Kidney capillary endothelial cell (primary cell): ENCODE measurements around the gene TMEM222.
"Not testable (repeated sequence)": the region's sequence is repeated elsewhere in the genome, so short reads cannot be mapped to it uniquely, and the experiment has no call there.

ENCODE experiments used
- DNase-seq: peaks from one replicate; pipeline ENCODE4 v3.0.0-alpha.2; 2018; ENCODE audit warnings: low spot score

The TMEM222 gene

GRCh38 chr1:27321813-27322568, at the start of gene TMEM222:
TMEM222 (plus strand) TSS chr1:27322163; CDS start chr1:27322198, 35 bp downstream.
- DNase-seq = peak; percentile 96

GRCh38 chr1:27274204-27274603, 47.8 kb upstream of the TMEM222 start:
- no peak for DNase-seq

GRCh38 chr1:27275696-27276095, 46.3 kb upstream of the TMEM222 start:
- DNase-seq = no peak

- peak; percentile 76 for DNase-seq
Observed at GRCh38 chr1:27284425-27285273, 37.3 kb upstream of the TMEM222 start.

GRCh38 chr1:27285274-27285660, 36.7 kb upstream of the TMEM222 start:
- no peak for DNase-seq

GRCh38 chr1:27285821-27286220, 36.1 kb upstream of the TMEM222 start:
- not testable (repeated sequence) for DNase-seq

- not testable (repeated sequence) for DNase-seq
Observed at GRCh38 chr1:27289125-27289524, 32.8 kb upstream of the TMEM222 start.

- no peak for DNase-seq
Observed at GRCh38 chr1:27290581-27290980, 31.4 kb upstream of the TMEM222 start.

- DNase-seq = no peak
Observed at GRCh38 chr1:27292106-27292505, 29.9 kb upstream of the TMEM222 start.

GRCh38 chr1:27293915-27294314, 28.0 kb upstream of the TMEM222 start:
- no peak for DNase-seq

- DNase-seq = peak; percentile 45
Observed at GRCh38 chr1:27296773-27297291, 25.1 kb upstream of the TMEM222 start.

GRCh38 chr1:27297903-27298302, 24.1 kb upstream of the TMEM222 start:
- no peak for DNase-seq

GRCh38 chr1:27298632-27299384, 23.2 kb upstream of the TMEM222 start:
- no peak for DNase-seq

- DNase-seq = peak; percentile 33
Observed at GRCh38 chr1:27299385-27300271, 22.3 kb upstream of the TMEM222 start.

GRCh38 chr1:27300341-27301051, 21.5 kb upstream of the TMEM222 start:
- DNase-seq = peak; percentile 79

- no peak for DNase-seq
Observed at GRCh38 chr1:27301052-27301422, 20.9 kb upstream of the TMEM222 start.

GRCh38 chr1:27301582-27302199, 20.3 kb upstream of the TMEM222 start:
- no peak for DNase-seq

- no peak for DNase-seq
Observed at GRCh38 chr1:27302612-27303011, 19.4 kb upstream of the TMEM222 start.

- DNase-seq = no peak
Observed at GRCh38 chr1:27303509-27303908, 18.5 kb upstream of the TMEM222 start.

GRCh38 chr1:27306071-27306470, 15.9 kb upstream of the TMEM222 start:
- DNase-seq = no peak
